OCI-LY7 (cell line): ENCODE measurements around the gene RBM6.
"Not testable (repeated sequence)": the region's sequence is repeated elsewhere in the genome, so short reads cannot be mapped to it uniquely, and the experiment has no call there.

Source experiments
- CTCF ChIP-seq: fragments of 200-600 bp; sonication (generic); conservative IDR thresholded peaks from 2 replicates; pipeline ENCODE4 v1.5.1; 2014; ENCODE audit warnings: mild to moderate bottlenecking, antibody characterized with exemption, low read length, moderate library complexity, mixed read lengths
- EZH2phosphoT487 ChIP-seq: fragments of 200-600 bp; sonication (generic); IDR thresholded peaks from 2 replicates; pipeline ENCODE4 v1.6.1; 2018; ENCODE audit warnings: low read depth, borderline replicate concordance, mild to moderate bottlenecking, mixed run types, antibody characterized with exemption, low read length, moderate library complexity, mixed read lengths

- not testable (repeated sequence) for TF ChIP-seq CTCF, EZH2phosphoT487
These were observed 35.5 kb upstream of the RBM6 start for GRCh38 chr3:49904448-49904847.
